Measurements from ENCODE around the gene TYMS.

TYMS gene

DNA sequence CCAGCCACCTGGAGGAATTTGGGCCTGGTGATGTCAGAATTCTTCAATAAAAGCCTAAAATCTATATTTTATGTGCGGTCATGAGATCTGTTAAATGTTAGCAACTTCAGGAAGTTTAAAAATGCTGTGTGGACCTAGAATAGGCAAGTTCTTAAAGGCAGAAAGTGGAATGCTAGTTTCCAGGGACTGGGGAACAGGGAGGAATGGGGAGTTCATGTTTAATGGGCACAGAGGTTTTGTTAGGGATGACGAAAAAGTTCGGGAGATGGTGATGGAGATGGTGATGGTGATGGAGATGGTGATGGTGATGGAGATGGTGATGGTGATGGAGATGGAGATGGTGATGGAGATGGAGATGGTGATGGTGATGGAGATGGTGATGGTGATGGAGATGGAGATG, 9.2 kb downstream of the TYMS start:
- Histone ChIP-seq H3K4me3 (ENCODE audit: low read length) (no peak overlapping the region), H3K27me3 (ENCODE audit: low read depth, low read length) (no peaks in the 10 kb centered on the region), H3K9me3 (ENCODE audit: insufficient read depth, low read length) (no peaks in the 10 kb centered on the region), H3K4me1 (ENCODE audit: low read length) (no peaks in the 10 kb centered on the region), H3K79me2 (ENCODE audit: low read length) (peaks cover 29% of the 10 kb centered on the region), H2AFZ (ENCODE audit: low read depth, low read length) (no peak overlapping the region), H3K36me3 (replicated peaks; ENCODE audit: low read depth, low read length) (peaks cover 47% of the 10 kb centered on the region), H3K9ac (ENCODE audit: low read length) (no peak overlapping the region), H4K20me1 (ENCODE audit: insufficient read depth, low read length) (peaks cover 21% of the 10 kb centered on the region), H3K27ac (ENCODE audit: low read length) (no peak overlapping the region), H3K4me2 (ENCODE audit: low read length) (no peak overlapping the region)
- TF ChIP-seq, protein P1, sequence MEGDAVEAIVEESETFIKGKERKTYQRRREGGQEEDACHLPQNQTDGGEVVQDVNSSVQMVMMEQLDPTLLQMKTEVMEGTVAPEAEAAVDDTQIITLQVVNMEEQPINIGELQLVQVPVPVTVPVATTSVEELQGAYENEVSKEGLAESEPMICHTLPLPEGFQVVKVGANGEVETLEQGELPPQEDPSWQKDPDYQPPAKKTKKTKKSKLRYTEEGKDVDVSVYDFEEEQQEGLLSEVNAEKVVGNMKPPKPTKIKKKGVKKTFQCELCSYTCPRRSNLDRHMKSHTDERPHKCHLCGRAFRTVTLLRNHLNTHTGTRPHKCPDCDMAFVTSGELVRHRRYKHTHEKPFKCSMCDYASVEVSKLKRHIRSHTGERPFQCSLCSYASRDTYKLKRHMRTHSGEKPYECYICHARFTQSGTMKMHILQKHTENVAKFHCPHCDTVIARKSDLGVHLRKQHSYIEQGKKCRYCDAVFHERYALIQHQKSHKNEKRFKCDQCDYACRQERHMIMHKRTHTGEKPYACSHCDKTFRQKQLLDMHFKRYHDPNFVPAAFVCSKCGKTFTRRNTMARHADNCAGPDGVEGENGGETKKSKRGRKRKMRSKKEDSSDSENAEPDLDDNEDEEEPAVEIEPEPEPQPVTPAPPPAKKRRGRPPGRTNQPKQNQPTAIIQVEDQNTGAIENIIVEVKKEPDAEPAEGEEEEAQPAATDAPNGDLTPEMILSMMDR (IDR thresholded peaks at IDR 0.05; ENCODE audit: low read depth, low read length), result no peak
- TF ChIP-seq EZH2phosphoT487 (IDR thresholded peaks at IDR 0.05; ENCODE audit: low read depth), result no peak

DNA sequence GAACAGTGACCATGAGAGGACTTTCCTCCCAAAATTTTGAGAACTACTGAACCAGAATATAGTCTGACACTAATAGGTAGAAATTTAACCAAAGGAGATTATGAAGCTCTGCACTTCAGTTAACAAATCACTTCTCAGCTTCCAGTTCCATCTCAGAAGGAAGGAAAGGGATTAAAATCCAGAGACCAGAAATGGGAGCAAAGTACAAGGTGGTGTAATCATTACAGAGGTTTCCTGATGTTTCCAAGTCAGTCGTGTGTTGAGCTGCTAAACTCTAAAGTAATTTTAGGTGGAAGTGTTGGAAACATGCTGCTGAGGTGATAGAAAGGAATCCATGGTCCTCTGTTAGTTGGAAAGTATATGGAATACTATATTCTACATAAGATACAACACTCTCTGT, 10.8 kb downstream of the TYMS start:
- H3K27ac ChIP-seq (ENCODE audit: low read length), result no peak overlapping the region
- H3K9me3 ChIP-seq (ENCODE audit: insufficient read depth, low read length), result no peaks in the 10 kb centered on the region
- no peak overlapping the region for H3K4me3 ChIP-seq (ENCODE audit: low read length)
- no peak for TF ChIP-seq EZH2phosphoT487 (IDR thresholded peaks at IDR 0.05; ENCODE audit: low read depth)
- TF ChIP-seq, protein P1 (IDR thresholded peaks at IDR 0.05; ENCODE audit: low read depth, low read length), result no peak
- H3K4me1 ChIP-seq (ENCODE audit: low read length), result no peaks in the 10 kb centered on the region
- no peak overlapping the region for H3K9ac ChIP-seq (ENCODE audit: low read length)
- peaks cover 23% of the 10 kb centered on the region for H3K79me2 ChIP-seq (ENCODE audit: low read length)
- no peak overlapping the region for H3K4me2 ChIP-seq (ENCODE audit: low read length)
- H3K27me3 ChIP-seq (ENCODE audit: low read depth, low read length), result no peaks in the 10 kb centered on the region
- H4K20me1 ChIP-seq (ENCODE audit: insufficient read depth, low read length), result peaks cover 21% of the 10 kb centered on the region
- no peak overlapping the region for H2AFZ ChIP-seq (ENCODE audit: low read depth, low read length)
- H3K36me3 ChIP-seq (replicated peaks; ENCODE audit: low read depth, low read length), result peaks cover 54% of the 10 kb centered on the region

DNA sequence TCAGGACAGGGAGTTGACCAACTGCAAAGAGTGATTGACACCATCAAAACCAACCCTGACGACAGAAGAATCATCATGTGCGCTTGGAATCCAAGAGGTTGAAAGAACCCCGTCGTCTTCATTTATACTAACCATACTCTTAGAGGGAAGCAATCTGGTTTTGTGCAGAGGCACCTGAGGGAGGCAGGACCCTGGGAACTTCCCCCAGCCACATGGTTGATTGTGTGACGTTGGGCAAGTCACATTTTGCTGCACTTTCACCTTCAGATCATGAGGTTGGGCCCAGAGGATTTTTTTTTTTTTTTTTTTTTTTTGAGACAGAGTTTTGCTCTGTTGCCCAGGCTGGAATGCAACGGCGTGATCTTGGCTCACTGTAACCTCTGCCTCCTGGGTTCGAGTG, 11.6 kb downstream of the TYMS start:
- Histone ChIP-seq H3K4me3 (ENCODE audit: low read length) (no peak overlapping the region), H3K36me3 (replicated peaks; ENCODE audit: low read depth, low read length) (peaks cover 59% of the 10 kb centered on the region), H3K27me3 (ENCODE audit: low read depth, low read length) (no peaks in the 10 kb centered on the region), H3K4me1 (ENCODE audit: low read length) (no peaks in the 10 kb centered on the region), H3K79me2 (ENCODE audit: low read length) (peaks cover 23% of the 10 kb centered on the region), H3K9ac (ENCODE audit: low read length) (no peak overlapping the region), H3K9me3 (ENCODE audit: insufficient read depth, low read length) (no peaks in the 10 kb centered on the region), H3K4me2 (ENCODE audit: low read length) (no peak overlapping the region), H2AFZ (ENCODE audit: low read depth, low read length) (no peak overlapping the region), H3K27ac (ENCODE audit: low read length) (no peak overlapping the region), H4K20me1 (ENCODE audit: insufficient read depth, low read length) (peaks cover 21% of the 10 kb centered on the region)
- TF ChIP-seq EZH2phosphoT487 (IDR thresholded peaks at IDR 0.05; ENCODE audit: low read depth), result no peak
- TF ChIP-seq, protein P1 (IDR thresholded peaks at IDR 0.05; ENCODE audit: low read depth, low read length), result no peak

DNA sequence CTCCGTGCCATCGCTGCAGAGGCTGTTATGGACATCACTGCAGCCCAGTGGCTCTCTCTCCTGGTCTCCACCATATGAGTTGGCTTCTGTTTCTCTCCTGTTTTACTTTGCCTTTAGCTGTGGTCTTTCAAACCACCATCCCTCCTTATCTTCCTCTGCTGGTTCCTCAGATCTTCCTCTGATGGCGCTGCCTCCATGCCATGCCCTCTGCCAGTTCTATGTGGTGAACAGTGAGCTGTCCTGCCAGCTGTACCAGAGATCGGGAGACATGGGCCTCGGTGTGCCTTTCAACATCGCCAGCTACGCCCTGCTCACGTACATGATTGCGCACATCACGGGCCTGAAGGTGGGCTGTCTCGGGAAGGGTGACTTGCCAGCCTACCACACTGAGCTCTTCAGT, 13.1 kb downstream of the TYMS start:
- H3K27me3 ChIP-seq (ENCODE audit: low read depth, low read length), result no peaks in the 10 kb centered on the region
- H3K9ac ChIP-seq (ENCODE audit: low read length), result no peak overlapping the region
- H3K9me3 ChIP-seq (ENCODE audit: insufficient read depth, low read length), result no peaks in the 10 kb centered on the region
- no peaks in the 10 kb centered on the region for H3K4me1 ChIP-seq (ENCODE audit: low read length)
- peaks cover 23% of the 10 kb centered on the region for H3K79me2 ChIP-seq (ENCODE audit: low read length)
- no peak overlapping the region for H2AFZ ChIP-seq (ENCODE audit: low read depth, low read length)
- H3K27ac ChIP-seq (ENCODE audit: low read length), result no peak overlapping the region
- TF ChIP-seq, protein P1 (IDR thresholded peaks at IDR 0.05; ENCODE audit: low read depth, low read length), result no peak
- TF ChIP-seq EZH2phosphoT487 (IDR thresholded peaks at IDR 0.05; ENCODE audit: low read depth), result no peak
- H3K4me2 ChIP-seq (ENCODE audit: low read length), result no peak overlapping the region
- peaks cover 21% of the 10 kb centered on the region for H4K20me1 ChIP-seq (ENCODE audit: insufficient read depth, low read length)
- H3K4me3 ChIP-seq (ENCODE audit: low read length), result no peak overlapping the region
- peaks cover 68% of the 10 kb centered on the region for H3K36me3 ChIP-seq (replicated peaks; ENCODE audit: low read depth, low read length)

All from OCI-LY3 (cell line).